SK-N-SH (cell line): ENCODE measurements around the gene NUAK1. TPM values are rescaled to one million over a fixed set of nuclear protein-coding genes. Genes with fewer than 3 reads are reported as not detected.

Source experiments
- CTCF ChIA-PET: fragments of 300-600, 350-600 bp; formaldehyde crosslinking; extraction: SDS; loops from one replicate; lab custom pipeline; 2021; lab: Yijun Ruan, JAX
- POLR2A ChIA-PET: fragments of 350-600 bp; sonication (Branson Sonifier 250); formaldehyde crosslinking; extraction: SDS; loops from one replicate; lab custom pipeline; 2020; ENCODE audit warnings: antibody characterized with exemption, inconsistent platforms; lab: Yijun Ruan, JAX
- DNase-seq: peaks from one replicate; pipeline ENCODE4 v3.0.0; 2012
- H2AFZ ChIP-seq: fragments of 200-600 bp; sonication (generic); 2 replicates; pipeline ENCODE4 v1.8.1; 2016; ENCODE audit warnings: antibody characterized with exemption, mild to moderate bottlenecking, low read depth
- H3F3A ChIP-seq: fragments of 200-600 bp; sonication (generic); replicated peaks from 2 replicates; pipeline ENCODE3; 2016; ENCODE audit warnings: antibody characterized with exemption, mild to moderate bottlenecking; ENCODE audit not compliant: insufficient read depth
- H3K27ac ChIP-seq, 2 experiments: fragments of 200-500 bp in 1 of 2; fragments of 200-600 bp in 1 of 2; sonication (Bioruptor generic) in 1 of 2; sonication (generic), shearing (Covaris generic) in 1 of 2; 2 replicates each; pipeline versions ENCODE4 v1.5.1 to v1.6.1; 2014 to 2016; ENCODE audit warnings: low read depth in 2 of 2, inconsistent platforms in 1 of 2, low read length in 1 of 2, mild to moderate bottlenecking in 1 of 2, mixed read lengths in 1 of 2
- H3K27me3 ChIP-seq: fragments of 200-600 bp; sonication (generic), shearing (Covaris generic); 2 replicates; pipeline ENCODE4 v1.6.1; 2016; ENCODE audit warnings: mixed run types; ENCODE audit not compliant: insufficient read depth
- H3K36me3 ChIP-seq, 2 experiments: fragments of 200-500 bp in 1 of 2; fragments of 200-600 bp in 1 of 2; sonication (Bioruptor generic) in 1 of 2; sonication (generic) in 1 of 2; replicated peaks in 1 of 2; 2 replicates each; pipeline versions ENCODE3 to v1.5.1; 2014 to 2016; ENCODE audit warnings: low read length in 1 of 2, mild to moderate bottlenecking in 1 of 2; ENCODE audit not compliant: insufficient read depth in 2 of 2, control insufficient read depth in 1 of 2
- H3K4me1 ChIP-seq, 2 experiments: fragments of 200-500 bp in 1 of 2; fragments of 200-600 bp in 1 of 2; sonication (Bioruptor generic) in 1 of 2; sonication (generic), shearing (Covaris generic) in 1 of 2; 2 replicates each; pipeline versions ENCODE4 v1.5.1 to v1.6.1; 2014 to 2016; ENCODE audit warnings: low read depth in 1 of 2, low read length in 1 of 2, mixed run types in 1 of 2; ENCODE audit not compliant: insufficient read depth in 2 of 2, control insufficient read depth in 1 of 2
- H3K4me2 ChIP-seq: fragments of 200-600 bp; sonication (generic), shearing (Covaris generic); 2 replicates; pipeline ENCODE4 v1.6.1; 2017; ENCODE audit warnings: mixed run types
- H3K4me3 ChIP-seq, 2 experiments: fragments of 200-500 bp in 1 of 2; fragments of 200-600 bp in 1 of 2; sonication (Bioruptor generic) in 1 of 2; sonication (generic), shearing (Covaris generic) in 1 of 2; 2 replicates each; pipeline versions ENCODE4 v1.5.1 to v1.8.1; 2014 to 2016; ENCODE audit warnings: low read depth in 2 of 2, inconsistent platforms in 1 of 2, low read length in 1 of 2, mild to moderate bottlenecking in 1 of 2, mixed read lengths in 1 of 2, moderate library complexity in 1 of 2
- H3K79me2 ChIP-seq: fragments of 200-600 bp; sonication (generic); 2 replicates; pipeline ENCODE4 v1.8.1; 2017; ENCODE audit warnings: mild to moderate bottlenecking; ENCODE audit not compliant: insufficient read depth
- H3K9ac ChIP-seq: fragments of 200-600 bp; sonication (generic); 2 replicates; pipeline ENCODE4 v1.6.1; 2017; ENCODE audit warnings: mixed run types
- H3K9me2 ChIP-seq: fragments of 200-600 bp; sonication (generic); 2 replicates; pipeline ENCODE4 v1.6.1; 2017; ENCODE audit warnings: mixed run types
- H3K9me3 ChIP-seq: fragments of 200-600 bp; sonication (generic); 2 replicates; pipeline ENCODE4 v1.6.1; 2017; ENCODE audit warnings: mixed run types, mild to moderate bottlenecking, moderate library complexity
- H4K20me1 ChIP-seq: fragments of 200-600 bp; sonication (generic); 2 replicates; pipeline ENCODE4 v1.6.1; 2017; ENCODE audit warnings: mild to moderate bottlenecking, mixed run types; ENCODE audit not compliant: insufficient read depth
- ELF1 ChIP-seq: IDR thresholded peaks from 2 replicates; pipeline ENCODE4 v1.4.0; 2012
- EP300 ChIP-seq, 2 experiments: IDR thresholded peaks; 2 replicates each; pipeline versions ENCODE4 v1.4.0 to v1.6.1; 2012; ENCODE audit warnings: borderline replicate concordance in 1 of 2, low read depth in 1 of 2, low read length in 1 of 2
- FOSL2 ChIP-seq: IDR thresholded peaks from 2 replicates; pipeline ENCODE4 v1.4.0; 2012; ENCODE audit warnings: low read depth, mild to moderate bottlenecking, moderate library complexity, borderline replicate concordance
- FOXJ3 ChIP-seq: sonication (generic); formaldehyde crosslinking; IDR thresholded peaks from 2 replicates; pipeline ENCODE4 v1.5.1; 2020; ENCODE audit warnings: mild to moderate bottlenecking, missing genetic modification reagents
- FOXM1 ChIP-seq: IDR thresholded peaks from 2 replicates; pipeline ENCODE4 v1.4.0; 2012; ENCODE audit warnings: low read depth, mild to moderate bottlenecking
- GABPA ChIP-seq: IDR thresholded peaks from 2 replicates; pipeline ENCODE4 v1.4.0; 2012; ENCODE audit warnings: low read depth, mild to moderate bottlenecking
- GATA2 ChIP-seq: sonication (generic); formaldehyde crosslinking; IDR thresholded peaks from 2 replicates; pipeline ENCODE4 v1.5.0; 2020; ENCODE audit warnings: mild to moderate bottlenecking, missing genetic modification reagents
- MXI1 ChIP-seq: IDR thresholded peaks from 2 replicates; pipeline ENCODE4 v1.6.1; 2012; ENCODE audit warnings: mild to moderate bottlenecking, low read depth, low read length, improper control_type of control experiment
- NFIC ChIP-seq: IDR thresholded peaks from 2 replicates; pipeline ENCODE4 v1.4.0; 2012; ENCODE audit warnings: borderline replicate concordance
- NRF1 ChIP-seq: IDR thresholded peaks from 2 replicates; pipeline ENCODE4 v1.6.1; 2012; ENCODE audit warnings: low read depth, mild to moderate bottlenecking, low read length
- PBX3 ChIP-seq: IDR thresholded peaks from 2 replicates; pipeline ENCODE4; 2012
- RFX5 ChIP-seq: IDR thresholded peaks from 2 replicates; pipeline ENCODE4 v1.6.1; 2012; ENCODE audit warnings: mild to moderate bottlenecking, improper control_type of control experiment, low read length
- SIN3A ChIP-seq: IDR thresholded peaks from 2 replicates; pipeline ENCODE4 v1.6.1; 2012; ENCODE audit warnings: low read depth, mild to moderate bottlenecking, low read length, moderate library complexity, borderline replicate concordance
- TCF12 ChIP-seq: IDR thresholded peaks from 2 replicates; pipeline ENCODE4 v1.4.0; 2012
- YY1 ChIP-seq: IDR thresholded peaks from 2 replicates; pipeline ENCODE4 v1.4.0; 2012; ENCODE audit warnings: low read depth, mild to moderate bottlenecking
- ZBTB33 ChIP-seq: IDR thresholded peaks from 2 replicates; pipeline ENCODE4 v1.4.0; 2012; ENCODE audit warnings: low read depth, borderline replicate concordance
- WGBS: methylation state at CpG from one replicate; pipeline ENCODE4 v1.1.6; 2017; ENCODE audit warnings: low lambda C conversion rate; 5-methylcytosine and 5-hydroxymethylcytosine counted together
- polyA plus RNA-seq, 3 experiments: library from polyadenylated mRNA; depleted of rRNA; stranded (reverse); fragments of >200 nt; gene quantifications; 2 replicates each; pipeline ENCODE4 v1.2.3, GENCODE V29; 2012
- TF ChIP-seq, protein P1 (sequence below): IDR thresholded peaks from 2 replicates; pipeline ENCODE4 v1.6.1; 2012; ENCODE audit warnings: mild to moderate bottlenecking, low read depth, low read length, moderate library complexity
- TF ChIP-seq, protein P2 (sequence below): fragments of 150-350 bp; IDR thresholded peaks from 2 replicates; pipeline ENCODE4 v1.6.1; 2016; ENCODE audit warnings: mild to moderate bottlenecking, low read depth, low read length
- TF ChIP-seq, protein P3 (sequence below): IDR thresholded peaks from 2 replicates; pipeline ENCODE4 v1.4.0; 2012; ENCODE audit warnings: low read depth, borderline replicate concordance

NUAK1 gene
- polyA plus RNA-seq, 1 of the 3 experiments (the other 2 are of a cell fraction), result 8.1 TPM

DNA sequence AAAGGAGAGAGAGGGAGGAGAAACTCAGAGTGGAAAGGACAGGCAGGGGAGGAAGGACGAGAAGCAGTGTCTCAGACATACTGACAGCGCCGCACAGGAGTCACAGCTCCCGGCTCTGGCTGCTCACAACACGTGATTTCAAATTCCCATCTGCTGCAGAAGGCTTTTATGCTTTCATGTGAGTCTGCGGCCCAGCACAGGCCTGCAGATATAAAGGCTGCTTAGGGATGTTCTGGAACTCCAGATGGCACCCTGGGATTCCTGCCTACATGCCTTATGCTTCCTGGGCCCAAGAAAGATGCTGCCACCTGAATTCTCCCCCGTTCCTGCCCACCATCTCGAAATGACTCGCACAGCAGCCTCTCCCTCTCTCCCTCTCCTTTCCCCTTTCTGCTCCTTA is 89.6 kb downstream of the NUAK1 start:
- 87% methylated on average over 9 of the region's 9 CpGs for WGBS
- TF ChIP-seq, protein P1, sequence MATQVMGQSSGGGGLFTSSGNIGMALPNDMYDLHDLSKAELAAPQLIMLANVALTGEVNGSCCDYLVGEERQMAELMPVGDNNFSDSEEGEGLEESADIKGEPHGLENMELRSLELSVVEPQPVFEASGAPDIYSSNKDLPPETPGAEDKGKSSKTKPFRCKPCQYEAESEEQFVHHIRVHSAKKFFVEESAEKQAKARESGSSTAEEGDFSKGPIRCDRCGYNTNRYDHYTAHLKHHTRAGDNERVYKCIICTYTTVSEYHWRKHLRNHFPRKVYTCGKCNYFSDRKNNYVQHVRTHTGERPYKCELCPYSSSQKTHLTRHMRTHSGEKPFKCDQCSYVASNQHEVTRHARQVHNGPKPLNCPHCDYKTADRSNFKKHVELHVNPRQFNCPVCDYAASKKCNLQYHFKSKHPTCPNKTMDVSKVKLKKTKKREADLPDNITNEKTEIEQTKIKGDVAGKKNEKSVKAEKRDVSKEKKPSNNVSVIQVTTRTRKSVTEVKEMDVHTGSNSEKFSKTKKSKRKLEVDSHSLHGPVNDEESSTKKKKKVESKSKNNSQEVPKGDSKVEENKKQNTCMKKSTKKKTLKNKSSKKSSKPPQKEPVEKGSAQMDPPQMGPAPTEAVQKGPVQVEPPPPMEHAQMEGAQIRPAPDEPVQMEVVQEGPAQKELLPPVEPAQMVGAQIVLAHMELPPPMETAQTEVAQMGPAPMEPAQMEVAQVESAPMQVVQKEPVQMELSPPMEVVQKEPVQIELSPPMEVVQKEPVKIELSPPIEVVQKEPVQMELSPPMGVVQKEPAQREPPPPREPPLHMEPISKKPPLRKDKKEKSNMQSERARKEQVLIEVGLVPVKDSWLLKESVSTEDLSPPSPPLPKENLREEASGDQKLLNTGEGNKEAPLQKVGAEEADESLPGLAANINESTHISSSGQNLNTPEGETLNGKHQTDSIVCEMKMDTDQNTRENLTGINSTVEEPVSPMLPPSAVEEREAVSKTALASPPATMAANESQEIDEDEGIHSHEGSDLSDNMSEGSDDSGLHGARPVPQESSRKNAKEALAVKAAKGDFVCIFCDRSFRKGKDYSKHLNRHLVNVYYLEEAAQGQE, result no peak
- TF ChIP-seq SIN3A (no peak), FOXM1 (no peak), GABPA (no peak), NFIC (no peak), FOSL2 (no peak), MXI1 (no peak), YY1 (no peak), RFX5 (no peak), FOXJ3 (no peak), GATA2 (CRISPR knock-in tag) (no peak), NRF1 (no peak), ELF1 (no peak), EP300 (IDR thresholded peaks at IDR 0.05; ENCODE audit: borderline replicate concordance in 1 of 2, low read depth in 1 of 2, low read length in 1 of 2) (no peak), TCF12 (no peak), ZBTB33 (no peak), PBX3 (no peak)
- TF ChIP-seq, protein P2, sequence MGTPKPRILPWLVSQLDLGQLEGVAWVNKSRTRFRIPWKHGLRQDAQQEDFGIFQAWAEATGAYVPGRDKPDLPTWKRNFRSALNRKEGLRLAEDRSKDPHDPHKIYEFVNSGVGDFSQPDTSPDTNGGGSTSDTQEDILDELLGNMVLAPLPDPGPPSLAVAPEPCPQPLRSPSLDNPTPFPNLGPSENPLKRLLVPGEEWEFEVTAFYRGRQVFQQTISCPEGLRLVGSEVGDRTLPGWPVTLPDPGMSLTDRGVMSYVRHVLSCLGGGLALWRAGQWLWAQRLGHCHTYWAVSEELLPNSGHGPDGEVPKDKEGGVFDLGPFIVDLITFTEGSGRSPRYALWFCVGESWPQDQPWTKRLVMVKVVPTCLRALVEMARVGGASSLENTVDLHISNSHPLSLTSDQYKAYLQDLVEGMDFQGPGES, result no peak
- TF ChIP-seq, protein P3, sequence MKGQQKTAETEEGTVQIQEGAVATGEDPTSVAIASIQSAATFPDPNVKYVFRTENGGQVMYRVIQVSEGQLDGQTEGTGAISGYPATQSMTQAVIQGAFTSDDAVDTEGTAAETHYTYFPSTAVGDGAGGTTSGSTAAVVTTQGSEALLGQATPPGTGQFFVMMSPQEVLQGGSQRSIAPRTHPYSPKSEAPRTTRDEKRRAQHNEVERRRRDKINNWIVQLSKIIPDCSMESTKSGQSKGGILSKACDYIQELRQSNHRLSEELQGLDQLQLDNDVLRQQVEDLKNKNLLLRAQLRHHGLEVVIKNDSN, result no peak
- TF ChIP-seq, all 33 proteins: peak for 0
- Histone ChIP-seq H3K36me3 (no peaks in the 10 kb centered on the region), H3K9me3 (no peaks in the 10 kb centered on the region), H3K9me2 (no peaks in the 10 kb centered on the region), H3K4me2 (no peak overlapping the region), H2AFZ (no peak overlapping the region), H3F3A (peaks cover 30% of the 10 kb centered on the region), H4K20me1 (no peaks in the 10 kb centered on the region), H3K27me3 (no peaks in the 10 kb centered on the region), H3K27ac (no peak overlapping the region), H3K4me3 (no peak overlapping the region), H3K4me1 (peaks cover 3 to 16% of the 10 kb centered on the region in 2 experiments; a peak in 3 of 4 replicates), H3K79me2 (no peaks in the 10 kb centered on the region), H3K9ac (no peak overlapping the region)
- POLR2A ChIA-PET, result no interaction called here
- CTCF ChIA-PET, result no interaction called here
- no peak for DNase-seq
